Nephron progenitor cell (in vitro differentiated cells): ENCODE results near the gene PLP2.

Source experiments
- DNase-seq: peaks from one replicate; pipeline ENCODE4 v3.0.0; 2021
- H3K27ac Mint-ChIP-seq: 2 replicates; pipeline ENCODE4 v1.8.0; 2021; ENCODE audit warnings: mild to moderate bottlenecking, moderate library complexity, mixed read lengths
- H3K27me3 Mint-ChIP-seq: 2 replicates; pipeline ENCODE4 v1.8.0; 2021; ENCODE audit warnings: mild to moderate bottlenecking, low read depth, mixed read lengths; ENCODE audit not compliant: poor library complexity
- H3K36me3 Mint-ChIP-seq: 2 replicates; pipeline ENCODE4 v1.8.0; 2021; ENCODE audit warnings: low read depth, mixed read lengths
- H3K4me1 Mint-ChIP-seq: 2 replicates; pipeline ENCODE4 v1.8.0; 2021; ENCODE audit warnings: mixed read lengths
- H3K4me3 Mint-ChIP-seq: 2 replicates; pipeline ENCODE4 v1.8.0; 2021; ENCODE audit warnings: mild to moderate bottlenecking, moderate library complexity, mixed read lengths
- H3K9me3 Mint-ChIP-seq: 2 replicates; pipeline ENCODE4 v1.8.0; 2021; ENCODE audit warnings: mild to moderate bottlenecking, moderate library complexity, mixed read lengths
- CTCF ChIP-seq: fragments of 200-600 bp; sonication (generic); IDR thresholded peaks from 2 replicates; pipeline ENCODE4 v1.5.0; 2021; ENCODE audit warnings: antibody characterized with exemption

The PLP2 gene

GRCh38 chrX:49189606-49190005 is 17.9 kb downstream of the PLP2 start:
- H3K36me3 Mint-ChIP-seq: no peaks in the 10 kb centered on the region
- H3K4me3 Mint-ChIP-seq: peak overlapping the region; percentile 88
- no peak for DNase-seq
- no peaks in the 10 kb centered on the region for H3K27me3 Mint-ChIP-seq
- H3K27ac Mint-ChIP-seq: peak overlapping the region; percentile 83
- H3K4me1 Mint-ChIP-seq: peaks cover 55% of the 10 kb centered on the region
- no peak for TF ChIP-seq CTCF
- H3K9me3 Mint-ChIP-seq: peaks cover 62% of the 10 kb centered on the region

GRCh38 chrX:49190821-49191573 is 19.3 kb downstream of the PLP2 start:
- peaks cover 4% of the 10 kb centered on the region for H3K27me3 Mint-ChIP-seq
- H3K27ac Mint-ChIP-seq: peak overlapping the region; percentile 57
- peaks cover 49% of the 10 kb centered on the region for H3K4me1 Mint-ChIP-seq
- TF ChIP-seq CTCF: no peak
- peaks cover 66% of the 10 kb centered on the region for H3K9me3 Mint-ChIP-seq
- peak overlapping the region; percentile 88 for H3K4me3 Mint-ChIP-seq
- peak; percentile 78 for DNase-seq
- no peaks in the 10 kb centered on the region for H3K36me3 Mint-ChIP-seq

GRCh38 chrX:49191574-49192011 is 19.9 kb downstream of the PLP2 start:
- Mint-ChIP-seq H3K4me3 (peak overlapping the region; percentile 88), H3K27me3 (peaks cover 4% of the 10 kb centered on the region), H3K36me3 (no peaks in the 10 kb centered on the region), H3K9me3 (peaks cover 69% of the 10 kb centered on the region), H3K4me1 (peaks cover 48% of the 10 kb centered on the region), H3K27ac (peak overlapping the region; percentile 51)
- no peak for TF ChIP-seq CTCF
- DNase-seq: no peak

- Mint-ChIP-seq H3K4me3 (peak overlapping the region; percentile 70), H3K27me3 (peaks cover 16% of the 10 kb centered on the region), H3K4me1 (peaks cover 35% of the 10 kb centered on the region), H3K36me3 (no peaks in the 10 kb centered on the region), H3K9me3 (peaks cover 61% of the 10 kb centered on the region), H3K27ac (peak overlapping the region; percentile 24)
- peak; percentile 32 for DNase-seq
- TF ChIP-seq CTCF: peak; percentile 52
Observed at GRCh38 chrX:49192722-49193328, 21.1 kb downstream of the PLP2 start.

GRCh38 chrX:49193542-49193964 is 21.9 kb downstream of the PLP2 start:
- no peak overlapping the region for H3K4me3 Mint-ChIP-seq
- no peaks in the 10 kb centered on the region for H3K36me3 Mint-ChIP-seq
- DNase-seq: no peak
- no peak overlapping the region for H3K27ac Mint-ChIP-seq
- peaks cover 64% of the 10 kb centered on the region for H3K9me3 Mint-ChIP-seq
- H3K4me1 Mint-ChIP-seq: peaks cover 28% of the 10 kb centered on the region
- peaks cover 24% of the 10 kb centered on the region for H3K27me3 Mint-ChIP-seq
- no peak for TF ChIP-seq CTCF
